Breast epithelium (tissue), 4 donors: ENCODE measurements around the gene GAK. TPM values are rescaled to one million over a fixed set of nuclear protein-coding genes. Genes with fewer than 3 reads are reported as not detected.

Experiments used
- DNase-seq, 2 donors: peaks; one replicate each; pipeline ENCODE4 v3.0.0-alpha.2; 2019; ENCODE audit warnings: low spot score in 2 of 2
- H3K27ac ChIP-seq, 2 donors: fragments of 200-600 bp; sonication (generic) in 1 of 2; one replicate each; pipeline ENCODE4 v1.5.1; 2016 to 2019; ENCODE audit warnings: mild to moderate bottlenecking in 1 of 2
- H3K27me3 ChIP-seq, 2 donors: fragments of 200-600 bp; sonication (generic) in 1 of 2; one replicate each; pipeline versions ENCODE4 v1.5.1 to v1.6.0; 2017 to 2019; ENCODE audit warnings: control low read depth in 1 of 2, mild to moderate bottlenecking in 1 of 2
- H3K36me3 ChIP-seq: fragments of 200-600 bp; one replicate; pipeline ENCODE4 v1.5.1; 2019
- H3K4me1 ChIP-seq, 2 donors: fragments of 200-600 bp; sonication (generic); one replicate each; pipeline ENCODE4 v1.5.1; 2016 to 2019; ENCODE audit warnings: control low read depth in 1 of 2
- H3K4me3 ChIP-seq, 3 donors: fragments of 200-600 bp; sonication (generic); 1 replicate in 2 of 3; 2 replicates in 1 of 3; pipeline ENCODE4 v1.5.1; 2016 to 2019; ENCODE audit warnings: mild to moderate bottlenecking in 3 of 3, moderate library complexity in 2 of 3
- H3K9me3 ChIP-seq, 2 donors: fragments of 200-600 bp; sonication (generic) in 1 of 2; one replicate each; pipeline ENCODE4 v1.5.1; 2016 to 2019; ENCODE audit warnings: control low read depth in 1 of 2
- CTCF ChIP-seq, 3 donors: fragments of 450-650 bp; IDR thresholded peaks; one replicate each; pipeline ENCODE4 v1.5.1; 2016 to 2017; ENCODE audit warnings: antibody characterized with exemption in 3 of 3, mild to moderate bottlenecking in 3 of 3, moderate library complexity in 3 of 3
- POLR2A ChIP-seq: fragments of 450-650 bp; IDR thresholded peaks from one replicate; pipeline ENCODE4 v1.6.1; 2016; ENCODE audit warnings: antibody characterized with exemption, mild to moderate bottlenecking, moderate library complexity
- POLR2AphosphoS5 ChIP-seq, 3 donors: sonication (generic); formaldehyde crosslinking; IDR thresholded peaks; one replicate each; pipeline ENCODE4 v1.6.1; 2017; ENCODE audit warnings: antibody characterized with exemption in 3 of 3
- intact Hi-C: fragments of 100-400 bp; cut with DNase I; formaldehyde crosslinking; loops from one replicate; pipeline ENCODE4 v1.15.1; 2023; ENCODE audit warnings: low total_unique reads
- total RNA-seq, 3 donors: library from RNA; depleted of rRNA; stranded (reverse); fragments of >200 nt; gene quantifications; one replicate each; pipeline ENCODE4 v1.1.0, GENCODE V29; 2016

GAK gene
- total RNA-seq, 3 donors from 2014 or later: 76.2 to 95.7 (median 81.9) TPM

GRCh38 chr4:898869-899555 is 33.1 kb downstream of the GAK start:
- Histone ChIP-seq H3K4me1 (no peaks in the 10 kb centered on the region), H3K27me3 (no peaks in the 10 kb centered on the region), H3K27ac (no peak overlapping the region), H3K9me3 (no peaks in the 10 kb centered on the region), H3K36me3 (no peaks in the 10 kb centered on the region), H3K4me3 (no peak overlapping the region)
- DNase-seq: no peak
- intact Hi-C loops: no loop called here
- TF ChIP-seq POLR2A (no peak), CTCF (IDR thresholded peaks at IDR 0.05) (no peak), POLR2AphosphoS5 (IDR thresholded peaks at IDR 0.05) (no peak)

- no peaks in the 10 kb centered on the region for H3K4me1 ChIP-seq
- no peaks in the 10 kb centered on the region for H3K9me3 ChIP-seq
- intact Hi-C loops: no loop called here
- TF ChIP-seq CTCF (IDR thresholded peaks at IDR 0.05) (no peak), POLR2A (no peak), POLR2AphosphoS5 (IDR thresholded peaks at IDR 0.05) (no peak)
- H3K36me3 ChIP-seq: no peaks in the 10 kb centered on the region
- no peak overlapping the region for H3K27ac ChIP-seq
- no peak for DNase-seq
- no peaks in the 10 kb centered on the region for H3K27me3 ChIP-seq
- H3K4me3 ChIP-seq: no peak overlapping the region
These were observed 34.0 kb downstream of the GAK start for GRCh38 chr4:898123-898522.

- Histone ChIP-seq H3K36me3 (no peaks in the 10 kb centered on the region), H3K4me1 (no peaks in the 10 kb centered on the region), H3K27ac (no peak overlapping the region), H3K27me3 (no peaks in the 10 kb centered on the region), H3K9me3 (no peaks in the 10 kb centered on the region), H3K4me3 (no peak overlapping the region)
- DNase-seq: no peak
- intact Hi-C loops: no loop called here
- TF ChIP-seq POLR2A (no peak), POLR2AphosphoS5 (IDR thresholded peaks at IDR 0.05) (no peak), CTCF (IDR thresholded peaks at IDR 0.05) (no peak)
These were observed 35.5 kb downstream of the GAK start for GRCh38 chr4:896630-897029.

GRCh38 chr4:896216-896615 is 35.9 kb downstream of the GAK start:
- TF ChIP-seq CTCF (IDR thresholded peaks at IDR 0.05): no peak
- no peak for TF ChIP-seq POLR2A
- TF ChIP-seq POLR2AphosphoS5 (IDR thresholded peaks at IDR 0.05): no peak
- Histone ChIP-seq H3K36me3 (no peaks in the 10 kb centered on the region), H3K9me3 (no peaks in the 10 kb centered on the region), H3K4me1 (no peaks in the 10 kb centered on the region), H3K4me3 (no peak overlapping the region), H3K27me3 (no peaks in the 10 kb centered on the region), H3K27ac (no peak overlapping the region)
- no peak for DNase-seq
- intact Hi-C loops: no loop called here

GRCh38 chr4:895596-895995 is 36.5 kb downstream of the GAK start:
- intact Hi-C loops: no loop called here
- Histone ChIP-seq H3K27ac (no peak overlapping the region), H3K9me3 (no peaks in the 10 kb centered on the region), H3K27me3 (no peaks in the 10 kb centered on the region), H3K4me1 (no peaks in the 10 kb centered on the region), H3K4me3 (no peak overlapping the region), H3K36me3 (no peaks in the 10 kb centered on the region)
- no peak for TF ChIP-seq POLR2AphosphoS5 (IDR thresholded peaks at IDR 0.05)
- TF ChIP-seq CTCF (IDR thresholded peaks at IDR 0.05): no peak
- TF ChIP-seq POLR2A: no peak
- no peak for DNase-seq
